ENCODE data around the gene STAM.
"Not testable (repeated sequence)": the region's sequence is repeated elsewhere in the genome, so short reads cannot be mapped to it uniquely, and the experiment has no call there.

The STAM gene

GRCh38 chr10:17626656-17627055 is 17.3 kb upstream of the STAM start:
- in situ Hi-C loops (cut with HindIII; ENCODE audit: low sequenced_read_pairs) = no loop called here
- TF ChIP-seq, protein P1, sequence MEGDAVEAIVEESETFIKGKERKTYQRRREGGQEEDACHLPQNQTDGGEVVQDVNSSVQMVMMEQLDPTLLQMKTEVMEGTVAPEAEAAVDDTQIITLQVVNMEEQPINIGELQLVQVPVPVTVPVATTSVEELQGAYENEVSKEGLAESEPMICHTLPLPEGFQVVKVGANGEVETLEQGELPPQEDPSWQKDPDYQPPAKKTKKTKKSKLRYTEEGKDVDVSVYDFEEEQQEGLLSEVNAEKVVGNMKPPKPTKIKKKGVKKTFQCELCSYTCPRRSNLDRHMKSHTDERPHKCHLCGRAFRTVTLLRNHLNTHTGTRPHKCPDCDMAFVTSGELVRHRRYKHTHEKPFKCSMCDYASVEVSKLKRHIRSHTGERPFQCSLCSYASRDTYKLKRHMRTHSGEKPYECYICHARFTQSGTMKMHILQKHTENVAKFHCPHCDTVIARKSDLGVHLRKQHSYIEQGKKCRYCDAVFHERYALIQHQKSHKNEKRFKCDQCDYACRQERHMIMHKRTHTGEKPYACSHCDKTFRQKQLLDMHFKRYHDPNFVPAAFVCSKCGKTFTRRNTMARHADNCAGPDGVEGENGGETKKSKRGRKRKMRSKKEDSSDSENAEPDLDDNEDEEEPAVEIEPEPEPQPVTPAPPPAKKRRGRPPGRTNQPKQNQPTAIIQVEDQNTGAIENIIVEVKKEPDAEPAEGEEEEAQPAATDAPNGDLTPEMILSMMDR (IDR thresholded peaks at IDR 0.05; ENCODE audit: low read depth, low read length, missing control alignments) = no peak
- H3K4me3 ChIP-seq (ENCODE audit: low read depth, low read length) = no peak overlapping the region
- DNase-seq (ENCODE audit: low read depth) = no peak

DNA sequence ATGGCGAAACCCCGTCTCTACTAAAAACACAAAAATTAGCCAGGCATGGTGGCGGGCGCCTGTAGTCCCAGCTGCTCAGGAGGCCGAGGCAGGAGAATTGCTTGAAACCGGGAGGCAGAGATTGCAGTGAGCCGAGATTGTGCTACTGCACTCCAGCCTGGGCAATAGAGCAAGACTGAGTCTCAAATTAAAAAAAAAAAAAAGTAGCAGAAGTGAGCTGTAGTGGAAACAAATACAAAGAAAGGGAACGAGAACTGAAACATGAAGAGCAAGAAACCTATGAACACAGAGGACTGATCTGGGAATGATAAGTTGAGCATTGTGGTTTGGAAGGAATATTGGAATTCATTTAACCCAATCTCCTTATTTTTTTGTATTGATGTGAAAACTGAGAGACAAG is 11.4 kb upstream of the STAM start:
- H3K4me3 ChIP-seq (ENCODE audit: low read depth, low read length); in situ Hi-C loops (cut with HindIII; ENCODE audit: low sequenced_read_pairs); DNase-seq (ENCODE audit: low read depth): not testable (repeated sequence)

DNA sequence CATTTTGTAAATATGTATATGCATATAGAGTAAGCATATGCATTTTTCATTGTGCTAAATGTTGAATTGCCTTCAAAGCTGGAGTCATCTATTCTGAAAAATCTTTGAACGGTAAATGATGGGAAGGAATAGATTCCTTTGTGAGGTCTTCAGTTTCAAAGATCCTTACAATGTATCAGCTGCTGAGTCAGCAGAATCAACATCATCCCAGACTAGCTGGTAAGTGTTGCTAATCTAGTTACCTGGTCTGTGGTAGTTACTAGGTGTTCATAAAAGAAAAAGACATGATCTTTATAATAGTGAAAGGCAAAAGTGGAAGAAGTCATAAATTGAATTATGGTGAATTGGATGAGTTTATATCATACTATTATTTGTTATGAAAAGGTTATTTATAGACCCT is 10.6 kb upstream of the STAM start:
- no peak for DNase-seq (ENCODE audit: low read depth)
- in situ Hi-C loops (cut with HindIII; ENCODE audit: low sequenced_read_pairs) = no loop called here
- TF ChIP-seq, protein P1 (IDR thresholded peaks at IDR 0.05; ENCODE audit: low read depth, low read length, missing control alignments) = no peak
- no peak overlapping the region for H3K4me3 ChIP-seq (ENCODE audit: low read depth, low read length)

DNA sequence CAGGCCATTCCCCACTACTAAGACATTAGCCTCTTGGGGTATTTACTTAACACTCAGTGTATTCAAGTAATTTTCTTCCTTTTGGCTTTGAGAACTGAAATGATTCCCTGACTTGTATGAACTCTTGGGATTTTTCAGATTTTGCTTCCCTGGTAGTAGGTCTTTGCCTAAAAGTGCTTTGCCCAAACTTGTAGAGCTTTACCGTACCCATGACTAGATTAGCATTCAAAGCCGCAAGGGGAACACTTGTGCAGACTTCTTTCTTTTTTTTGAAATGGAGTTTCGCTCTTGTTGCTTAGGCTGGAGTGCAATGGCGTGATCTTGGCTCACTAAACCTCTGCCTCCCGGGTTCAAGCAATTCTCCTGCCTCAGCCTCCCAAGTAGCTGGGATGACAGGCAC is 6.1 kb upstream of the STAM start:
- no peak for DNase-seq (ENCODE audit: low read depth)
- TF ChIP-seq, protein P1 (IDR thresholded peaks at IDR 0.05; ENCODE audit: low read depth, low read length, missing control alignments) = no peak
- H3K4me3 ChIP-seq (ENCODE audit: low read depth, low read length) = no peak overlapping the region
- in situ Hi-C loops (cut with HindIII; ENCODE audit: low sequenced_read_pairs) = no loop called here

DNA sequence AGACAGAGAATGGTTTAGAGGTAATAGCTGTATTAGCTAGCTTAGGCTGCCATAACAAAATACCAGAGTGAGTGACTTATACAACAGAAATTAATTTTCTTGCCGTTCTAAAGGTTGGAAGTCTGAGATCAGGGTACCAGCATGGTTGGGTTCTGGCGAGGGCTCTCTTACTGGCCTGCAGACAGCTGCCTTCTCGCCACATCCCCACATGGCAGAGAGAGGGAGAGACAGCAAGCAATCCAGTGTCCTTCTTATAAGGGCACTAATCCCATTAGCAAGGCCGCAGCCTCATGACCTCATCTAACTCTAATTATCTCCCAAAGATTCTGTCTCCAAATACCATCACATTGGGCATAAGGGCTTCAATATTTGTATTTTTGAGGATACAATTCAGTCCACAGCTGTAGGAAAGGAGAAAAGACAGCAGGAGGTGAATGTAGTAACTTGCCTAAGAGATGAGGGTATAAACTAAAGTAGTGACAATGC is 3.6 kb upstream of the STAM start:
- in situ Hi-C loops (cut with HindIII; ENCODE audit: low sequenced_read_pairs) = no loop called here

DNA sequence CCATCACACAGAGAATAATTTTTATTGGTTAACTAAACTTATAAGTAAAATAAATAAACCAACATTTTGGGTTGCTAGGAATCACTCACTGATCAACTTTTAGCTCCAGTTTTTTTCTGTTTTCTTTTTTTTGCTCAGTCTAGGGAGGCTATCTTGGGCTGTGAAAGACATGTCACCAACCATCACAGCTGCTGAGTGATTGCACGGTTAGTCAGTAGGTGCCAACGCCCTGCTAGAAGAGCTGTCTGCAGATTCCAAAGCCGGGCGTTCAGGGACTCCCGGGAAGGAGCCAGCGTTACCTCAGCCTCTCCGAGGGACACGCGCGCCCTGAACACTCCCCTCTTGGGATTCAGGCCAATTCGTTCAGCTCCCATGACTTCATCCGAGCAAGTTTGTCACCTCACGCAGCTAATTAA is 604 bp upstream of the STAM start:
- peak; percentile 63 for DNase-seq (ENCODE audit: low read depth)
- TF ChIP-seq, protein P1 (IDR thresholded peaks at IDR 0.05; ENCODE audit: low read depth, low read length, missing control alignments) = no peak
- peak overlapping the region; percentile 89 for H3K4me3 ChIP-seq (ENCODE audit: low read depth, low read length)
- in situ Hi-C loops (cut with HindIII; ENCODE audit: low sequenced_read_pairs) = no loop called here

More for the DNA sequence above, 3.6 kb upstream of the STAM start:
- DNase-seq (ENCODE audit: low read depth) = no peak
- H3K4me3 ChIP-seq (ENCODE audit: low read depth, low read length) = no peak overlapping the region
- TF ChIP-seq, protein P1 (IDR thresholded peaks at IDR 0.05; ENCODE audit: low read depth, low read length, missing control alignments) = no peak

DNA sequence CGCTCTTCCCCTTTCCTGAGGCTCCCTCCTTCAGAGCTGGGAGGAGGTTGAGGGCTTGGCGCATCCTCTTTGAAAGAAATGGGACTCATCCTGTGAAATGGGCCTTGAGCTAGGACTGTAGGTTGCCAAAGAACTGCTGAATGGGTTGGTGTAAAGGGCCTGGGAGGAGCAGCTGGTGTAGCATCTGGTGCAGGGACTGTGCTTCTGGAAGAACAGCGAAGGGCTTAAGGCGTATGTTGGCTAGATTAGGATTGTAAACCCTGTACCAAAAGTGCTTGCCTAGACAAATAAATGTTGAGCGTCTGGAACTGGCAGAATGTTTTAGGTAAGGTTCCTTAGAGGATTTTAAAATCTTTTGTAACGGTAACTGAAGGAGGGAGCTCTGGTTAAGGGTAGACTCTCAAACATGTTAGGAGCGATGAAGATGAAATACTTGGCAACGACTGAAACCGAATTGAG is 563 bp downstream of the STAM start:
- in situ Hi-C loops (cut with HindIII; ENCODE audit: low sequenced_read_pairs) = no loop called here
- TF ChIP-seq, protein P1 (IDR thresholded peaks at IDR 0.05; ENCODE audit: low read depth, low read length, missing control alignments) = no peak
- H3K4me3 ChIP-seq (ENCODE audit: low read depth, low read length) = peak overlapping the region; percentile 89
- DNase-seq (ENCODE audit: low read depth) = no peak
